Lower lobe of right lung (tissue), 2 donors: ENCODE data around the gene EDA. TPM values are rescaled to one million over a fixed set of nuclear protein-coding genes. Genes with fewer than 3 reads are reported as not detected.

Source experiments
- ATAC-seq, 2 donors: fragments of 200-7000 bp; cut with Tn5 transposase; one replicate each; pipeline ENCODE4 v1.9.1; 2020 to 2022; ENCODE audit warnings: mild to moderate bottlenecking in 2 of 2, moderate library complexity in 2 of 2
- DNase-seq: peaks from one replicate; pipeline ENCODE4 v3.0.0-alpha.2; 2020
- H3K27ac ChIP-seq: fragments of 200-600 bp; one replicate; pipeline ENCODE4 v1.8.0; 2022
- H3K27me3 ChIP-seq: fragments of 200-600 bp; one replicate; pipeline ENCODE4 v1.8.0; 2022; ENCODE audit warnings: low read depth
- H3K36me3 ChIP-seq: fragments of 200-600 bp; one replicate; pipeline ENCODE4 v1.8.0; 2022; ENCODE audit warnings: mild to moderate bottlenecking
- H3K4me1 ChIP-seq: fragments of 200-600 bp; one replicate; pipeline ENCODE4 v1.8.0; 2022
- H3K4me3 ChIP-seq: fragments of 200-600 bp; one replicate; pipeline ENCODE4 v1.8.0; 2022; ENCODE audit warnings: mild to moderate bottlenecking
- H3K9me3 ChIP-seq: fragments of 200-600 bp; one replicate; pipeline ENCODE4 v1.8.0; 2022
- CTCF ChIP-seq: fragments of 200-600 bp; IDR thresholded peaks from one replicate; pipeline ENCODE4 v1.8.0; 2022; ENCODE audit warnings: antibody characterized with exemption, mild to moderate bottlenecking
- intact Hi-C: fragments of 100-400 bp; cut with DNase I; formaldehyde crosslinking; loops from one replicate; pipeline ENCODE4 v1.11.0; 2022
- total RNA-seq: library from RNA; stranded (reverse); fragmentation: NEBNext Ultra II Directional; extraction: Animal tissue kit (Norgen Biotek cat#: 25700); gene quantifications from one replicate; pipeline ENCODE4 v1.2.1, GENCODE V29; 2021
- donor health status: DM: no; HTN: yes; CAD: no; lungs with severe emphysema.

EDA gene
- total RNA-seq, 1 donor from 2014 or later = 5.5 TPM

- no peaks in the 10 kb centered on the region for H3K27me3 ChIP-seq
These were observed 426.8 kb downstream of the EDA start for GRCh38 chrX:70042399-70043371.

GRCh38 chrX:70043685-70044084 lies 427.8 kb downstream of the EDA start:
- Histone ChIP-seq H3K27me3 (no peaks in the 10 kb centered on the region), H3K9me3 (no peaks in the 10 kb centered on the region), H3K4me1 (no peaks in the 10 kb centered on the region), H3K36me3 (no peaks in the 10 kb centered on the region), H3K27ac (no peak overlapping the region), H3K4me3 (no peak overlapping the region)
- ATAC-seq (no peak), DNase-seq (no peak)
- no peak for TF ChIP-seq CTCF
- intact Hi-C loops = no loop called here

More at GRCh38 chrX:70042399-70043371, 426.8 kb downstream of the EDA start:
- no peaks in the 10 kb centered on the region for H3K4me1 ChIP-seq
- H3K36me3 ChIP-seq = no peaks in the 10 kb centered on the region
- ATAC-seq (no peak), DNase-seq (no peak)
- TF ChIP-seq CTCF = no peak
- no peak overlapping the region for H3K27ac ChIP-seq
- no peaks in the 10 kb centered on the region for H3K9me3 ChIP-seq
- intact Hi-C loops = no loop called here
- no peak overlapping the region for H3K4me3 ChIP-seq

GRCh38 chrX:70044541-70045245 lies 428.8 kb downstream of the EDA start:
- Histone ChIP-seq H3K9me3 (no peaks in the 10 kb centered on the region), H3K4me1 (no peaks in the 10 kb centered on the region), H3K36me3 (no peaks in the 10 kb centered on the region), H3K27me3 (no peaks in the 10 kb centered on the region), H3K4me3 (no peak overlapping the region), H3K27ac (no peak overlapping the region)
- intact Hi-C loops = no loop called here
- DNase-seq (no peak), ATAC-seq (no peak)
- TF ChIP-seq CTCF = no peak

- H3K27ac ChIP-seq = no peak overlapping the region
- no peaks in the 10 kb centered on the region for H3K36me3 ChIP-seq
- DNase-seq (no peak), ATAC-seq (no peak)
- no peaks in the 10 kb centered on the region for H3K9me3 ChIP-seq
- no peak for TF ChIP-seq CTCF
- H3K27me3 ChIP-seq = no peaks in the 10 kb centered on the region
- no peak overlapping the region for H3K4me3 ChIP-seq
- H3K4me1 ChIP-seq = no peaks in the 10 kb centered on the region
- intact Hi-C loops = no loop called here
These were observed 431.1 kb downstream of the EDA start for GRCh38 chrX:70046978-70047377.

- intact Hi-C loops = no loop called here
- ATAC-seq = no peak
- Histone ChIP-seq H3K4me1 (no peaks in the 10 kb centered on the region), H3K27ac (no peak overlapping the region), H3K27me3 (no peaks in the 10 kb centered on the region), H3K4me3 (no peak overlapping the region), H3K36me3 (no peaks in the 10 kb centered on the region), H3K9me3 (no peaks in the 10 kb centered on the region)
- TF ChIP-seq CTCF = no peak
- DNase-seq = no peak
These were observed 433.5 kb downstream of the EDA start for GRCh38 chrX:70049406-70049805.
